Activated naive CD8-positive, alpha-beta T cell treated with anti-CD3 and anti-CD28 coated beads, Interleukin-2, amount 50 U/mL, for 24 hours (primary cell): ENCODE measurements around the gene GPR155.
"Not testable (repeated sequence)": the region's sequence is repeated elsewhere in the genome, so short reads cannot be mapped to it uniquely, and the experiment has no call there.

Experiments used
- ATAC-seq: fragments of 150-1000 bp; cut with Tn5 transposase; one replicate; pipeline ENCODE4 v1.10.0; 2021
- DNase-seq: peaks from one replicate; pipeline ENCODE4 v3.0.0; 2021
- H3K27ac Mint-ChIP-seq: one replicate; pipeline ENCODE4 v1.8.0; 2021; ENCODE audit warnings: mild to moderate bottlenecking, mixed read lengths
- H3K27me3 Mint-ChIP-seq: one replicate; pipeline ENCODE4 v1.8.0; 2021; ENCODE audit warnings: mixed read lengths
- H3K36me3 Mint-ChIP-seq: one replicate; pipeline ENCODE4 v1.8.0; 2021; ENCODE audit warnings: low read depth, mixed read lengths
- H3K4me1 Mint-ChIP-seq: one replicate; pipeline ENCODE4 v1.8.0; 2021; ENCODE audit warnings: mixed read lengths
- H3K4me3 Mint-ChIP-seq: one replicate; pipeline ENCODE4 v1.8.0; 2021; ENCODE audit warnings: mild to moderate bottlenecking, moderate library complexity, mixed read lengths
- H3K9me3 Mint-ChIP-seq: one replicate; pipeline ENCODE4 v1.8.0; 2021; ENCODE audit warnings: mixed read lengths

Gene GPR155

DNA sequence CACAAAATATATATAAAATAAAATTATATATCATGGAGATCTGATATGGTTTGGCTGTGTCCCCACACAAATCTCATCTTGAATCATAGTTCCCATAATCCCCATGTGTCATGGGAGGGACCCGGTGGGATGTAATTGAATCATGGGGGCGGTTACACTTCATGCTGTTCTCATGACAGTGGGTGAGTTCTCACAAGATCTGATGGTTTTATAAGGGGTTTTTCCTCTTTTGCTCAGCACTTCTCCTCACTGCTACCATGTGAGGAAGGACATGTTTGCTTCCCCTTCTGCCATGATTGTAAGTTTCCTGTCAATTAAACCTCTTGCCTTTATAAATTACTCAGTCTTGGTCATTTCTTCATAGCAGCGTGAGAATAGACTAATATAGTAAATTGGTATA, 98.1 kb downstream of the GPR155 start:
- not testable (repeated sequence) for H3K4me3 Mint-ChIP-seq, DNase-seq, H3K9me3 Mint-ChIP-seq, H3K27me3 Mint-ChIP-seq, ATAC-seq, H3K27ac Mint-ChIP-seq
- Mint-ChIP-seq H3K36me3 (peaks cover 41% of the 10 kb centered on the region), H3K4me1 (peaks cover 27% of the 10 kb centered on the region)

DNA sequence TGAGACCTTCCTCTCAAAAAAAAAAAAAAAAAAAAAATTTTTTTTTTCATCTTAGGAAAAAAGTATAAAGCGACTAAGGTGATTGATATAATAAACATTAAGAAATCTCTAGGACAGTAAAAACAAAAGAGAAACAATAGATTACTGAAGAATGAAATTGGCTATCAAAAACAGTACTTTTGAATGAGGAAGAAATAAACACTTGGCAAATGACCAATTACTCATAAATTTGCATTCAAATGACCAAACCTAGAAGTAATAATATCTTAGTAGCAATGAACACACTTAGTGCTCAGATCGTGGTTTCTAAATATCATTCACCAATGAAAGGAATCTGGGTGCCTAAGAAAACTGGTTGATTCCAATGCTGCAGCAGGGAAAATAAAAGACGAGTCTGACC, 101.6 kb downstream of the GPR155 start:
- no peaks in the 10 kb centered on the region for H3K27me3 Mint-ChIP-seq
- DNase-seq, result no peak
- H3K4me1 Mint-ChIP-seq, result peaks cover 12% of the 10 kb centered on the region
- no peak overlapping the region for H3K27ac Mint-ChIP-seq
- no peak overlapping the region for H3K4me3 Mint-ChIP-seq
- no peaks in the 10 kb centered on the region for H3K9me3 Mint-ChIP-seq
- peaks cover 37% of the 10 kb centered on the region for H3K36me3 Mint-ChIP-seq
- no peak for ATAC-seq

DNA sequence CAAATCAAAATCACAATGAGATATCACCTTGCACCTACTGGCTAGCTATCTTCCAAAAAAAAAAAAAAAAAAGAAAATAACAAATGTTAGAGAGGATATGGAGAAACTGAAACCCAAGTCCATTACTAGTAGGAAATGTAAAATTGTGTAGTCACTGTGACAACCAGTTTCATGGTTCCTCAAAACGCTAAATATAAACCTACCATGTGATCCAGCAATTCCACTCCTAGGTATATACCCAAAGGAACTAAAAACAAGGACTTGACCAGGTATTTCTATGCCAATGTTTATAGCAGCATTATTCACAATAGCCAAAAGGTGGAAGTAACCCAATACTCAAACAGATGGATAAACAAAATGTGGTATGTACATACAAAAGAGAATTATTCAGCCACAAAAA, 103.0 kb downstream of the GPR155 start:
- peaks cover 33% of the 10 kb centered on the region for H3K36me3 Mint-ChIP-seq
- no peak overlapping the region for H3K27ac Mint-ChIP-seq
- no peaks in the 10 kb centered on the region for H3K27me3 Mint-ChIP-seq
- ATAC-seq (no peak), DNase-seq (no peak)
- no peak overlapping the region for H3K4me3 Mint-ChIP-seq
- H3K9me3 Mint-ChIP-seq, result no peaks in the 10 kb centered on the region
- peaks cover 7% of the 10 kb centered on the region for H3K4me1 Mint-ChIP-seq
